ENCODE data around the gene GMDS.

DNA sequence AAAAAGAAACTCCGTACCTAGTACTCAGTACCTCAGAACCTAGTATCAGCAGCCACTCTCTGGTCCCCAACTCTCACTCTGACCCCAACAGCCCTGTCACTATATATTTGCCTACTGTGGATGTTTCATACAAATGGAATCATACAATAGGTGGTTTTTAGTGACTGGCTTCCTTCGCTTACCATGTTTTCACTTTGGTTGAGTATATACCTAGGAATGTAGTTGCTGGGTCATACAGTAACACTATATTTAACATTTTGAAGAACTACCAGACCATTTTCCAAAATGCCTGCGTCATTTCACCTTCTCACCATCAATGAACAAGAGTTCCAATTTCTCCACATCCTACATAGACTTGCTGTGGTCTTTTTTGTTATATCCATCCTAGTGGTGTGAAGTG lies 283.2 kb downstream of the GMDS start:
- TF ChIP-seq, protein P1, sequence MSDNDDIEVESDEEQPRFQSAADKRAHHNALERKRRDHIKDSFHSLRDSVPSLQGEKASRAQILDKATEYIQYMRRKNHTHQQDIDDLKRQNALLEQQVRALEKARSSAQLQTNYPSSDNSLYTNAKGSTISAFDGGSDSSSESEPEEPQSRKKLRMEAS (CRISPR knock-in tag; IDR thresholded peaks at IDR 0.05) = no peak
- TF ChIP-seq, protein P2, sequence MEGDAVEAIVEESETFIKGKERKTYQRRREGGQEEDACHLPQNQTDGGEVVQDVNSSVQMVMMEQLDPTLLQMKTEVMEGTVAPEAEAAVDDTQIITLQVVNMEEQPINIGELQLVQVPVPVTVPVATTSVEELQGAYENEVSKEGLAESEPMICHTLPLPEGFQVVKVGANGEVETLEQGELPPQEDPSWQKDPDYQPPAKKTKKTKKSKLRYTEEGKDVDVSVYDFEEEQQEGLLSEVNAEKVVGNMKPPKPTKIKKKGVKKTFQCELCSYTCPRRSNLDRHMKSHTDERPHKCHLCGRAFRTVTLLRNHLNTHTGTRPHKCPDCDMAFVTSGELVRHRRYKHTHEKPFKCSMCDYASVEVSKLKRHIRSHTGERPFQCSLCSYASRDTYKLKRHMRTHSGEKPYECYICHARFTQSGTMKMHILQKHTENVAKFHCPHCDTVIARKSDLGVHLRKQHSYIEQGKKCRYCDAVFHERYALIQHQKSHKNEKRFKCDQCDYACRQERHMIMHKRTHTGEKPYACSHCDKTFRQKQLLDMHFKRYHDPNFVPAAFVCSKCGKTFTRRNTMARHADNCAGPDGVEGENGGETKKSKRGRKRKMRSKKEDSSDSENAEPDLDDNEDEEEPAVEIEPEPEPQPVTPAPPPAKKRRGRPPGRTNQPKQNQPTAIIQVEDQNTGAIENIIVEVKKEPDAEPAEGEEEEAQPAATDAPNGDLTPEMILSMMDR (IDR thresholded peaks at IDR 0.05) = no peak

Data from WTC11 (cell line).